GM23338 (cell line): ENCODE data around the gene CLRN2. TPM values are rescaled to one million over a fixed set of nuclear protein-coding genes. Genes with fewer than 3 reads are reported as not detected.

Experiments
- ATAC-seq: fragments of 200-7000 bp; cut with Tn5 transposase; 3 replicates; pipeline ENCODE4 v1.9.1; 2020
- DNase-seq: peaks from one replicate; pipeline ENCODE4 v3.0.0-alpha.2; 2015; ENCODE audit warnings: low spot score
- H2AFZ ChIP-seq: fragments of 200-600 bp; sonication (generic); 2 replicates; pipeline ENCODE4 v1.8.0; 2016; ENCODE audit warnings: antibody characterized with exemption, mild to moderate bottlenecking, moderate library complexity
- H3F3A ChIP-seq: fragments of 200-600 bp; sonication (generic); replicated peaks from 2 replicates; pipeline ENCODE4 v1.8.0; 2017; ENCODE audit warnings: antibody characterized with exemption, mixed run types, low read depth
- H3K27ac ChIP-seq: fragments of 200-600 bp; sonication (generic); 2 replicates; pipeline ENCODE4 v1.6.1; 2016; ENCODE audit warnings: low read depth
- H3K27me3 ChIP-seq: fragments of 200-600 bp; sonication (generic); 2 replicates; pipeline ENCODE4 v1.8.0; 2016; ENCODE audit warnings: mild to moderate bottlenecking, mixed run types, moderate library complexity; ENCODE audit not compliant: insufficient read depth
- H3K36me3 ChIP-seq: fragments of 200-600 bp; sonication (generic); 2 replicates; pipeline ENCODE4 v1.8.0; 2016; ENCODE audit warnings: mild to moderate bottlenecking; ENCODE audit not compliant: insufficient read depth
- H3K4me1 ChIP-seq: fragments of 200-600 bp; sonication (generic); 2 replicates; pipeline ENCODE4 v1.8.0; 2016; ENCODE audit warnings: mild to moderate bottlenecking, moderate library complexity; ENCODE audit not compliant: insufficient read depth
- H3K4me2 ChIP-seq: fragments of 200-600 bp; sonication (generic); 2 replicates; pipeline ENCODE4 v1.7.1; 2017; ENCODE audit warnings: mixed run types
- H3K4me3 ChIP-seq: fragments of 200-600 bp; sonication (generic); 2 replicates; pipeline ENCODE4 v1.6.1; 2016; ENCODE audit warnings: mixed run types
- H3K79me2 ChIP-seq: fragments of 200-600 bp; sonication (generic); replicated peaks from 2 replicates; pipeline ENCODE4 v1.8.0; 2017; ENCODE audit warnings: mild to moderate bottlenecking; ENCODE audit not compliant: insufficient read depth
- H3K9me2 ChIP-seq: fragments of 200-600 bp; sonication (generic); 2 replicates; pipeline ENCODE4 v1.8.0; 2017; ENCODE audit not compliant: insufficient read depth
- H4K20me1 ChIP-seq: fragments of 200-600 bp; sonication (generic); replicated peaks from 2 replicates; pipeline ENCODE4 v1.8.0; 2017; ENCODE audit warnings: mild to moderate bottlenecking; ENCODE audit not compliant: insufficient read depth
- H3K27ac Mint-ChIP-seq: 2 replicates; pipeline ENCODE4 v1.8.0; 2020; ENCODE audit warnings: inconsistent platforms, mild to moderate bottlenecking, moderate library complexity, mixed read lengths
- H3K27me3 Mint-ChIP-seq: 3 replicates; pipeline ENCODE4 v1.8.0; 2022; ENCODE audit warnings: low read depth, mild to moderate bottlenecking, moderate library complexity, mixed read lengths, inconsistent platforms; ENCODE audit not compliant: insufficient read depth, poor library complexity
- H3K36me3 Mint-ChIP-seq: 3 replicates; pipeline ENCODE4 v1.8.0; 2021; ENCODE audit warnings: low read depth, mild to moderate bottlenecking, inconsistent platforms, moderate library complexity, mixed read lengths
- H3K4me1 Mint-ChIP-seq: 3 replicates; pipeline ENCODE4 v1.8.0; 2020; ENCODE audit warnings: mild to moderate bottlenecking, inconsistent platforms, mixed read lengths
- H3K4me3 Mint-ChIP-seq: 3 replicates; pipeline ENCODE4 v1.8.0; 2021; ENCODE audit warnings: moderate library complexity, mild to moderate bottlenecking, inconsistent platforms, mixed read lengths
- H3K9me3 Mint-ChIP-seq: 3 replicates; pipeline ENCODE4 v1.8.0; 2020; ENCODE audit warnings: moderate library complexity, mild to moderate bottlenecking, inconsistent platforms, mixed read lengths
- CREB1 ChIP-seq: fragments of 250-450 bp; sonication (Bioruptor Pico); IDR thresholded peaks from 2 replicates; pipeline ENCODE4 v1.5.0; 2020; ENCODE audit warnings: low read depth, mild to moderate bottlenecking, moderate library complexity
- ETS1 ChIP-seq: IDR thresholded peaks from 2 replicates; pipeline ENCODE4 v1.6.1; 2016; ENCODE audit warnings: antibody characterized with exemption
- EZH2 ChIP-seq: fragments of 200-600 bp; sonication (generic); IDR thresholded peaks from one replicate; pipeline ENCODE4 v1.8.0; 2017; ENCODE audit warnings: antibody characterized with exemption, mild to moderate bottlenecking, low read depth; ENCODE audit not compliant: unreplicated experiment
- EZH2phosphoT487 ChIP-seq: fragments of 200-600 bp; sonication (generic); IDR thresholded peaks from one replicate; pipeline ENCODE4 v1.8.1; 2018; ENCODE audit warnings: antibody characterized with exemption; ENCODE audit not compliant: unreplicated experiment
- JUNB ChIP-seq: IDR thresholded peaks from one replicate; pipeline ENCODE4 v1.6.1; 2016; ENCODE audit warnings: antibody characterized with exemption; ENCODE audit not compliant: unreplicated experiment
- POLR2AphosphoS5 ChIP-seq: IDR thresholded peaks from 2 replicates; pipeline ENCODE4 v1.6.1; 2016; ENCODE audit warnings: antibody characterized with exemption, low read depth
- REST ChIP-seq: IDR thresholded peaks from one replicate; pipeline ENCODE4 v1.6.1; 2018; ENCODE audit warnings: antibody characterized with exemption; ENCODE audit not compliant: unreplicated experiment
- ZNF331 ChIP-seq: fragments of 250-450 bp; sonication (Bioruptor Pico); IDR thresholded peaks from 2 replicates; pipeline ENCODE4 v1.5.0; 2020; ENCODE audit warnings: low read depth, mild to moderate bottlenecking, moderate library complexity
- ZNF462 ChIP-seq: fragments of 250-450 bp; sonication (Bioruptor Pico); IDR thresholded peaks from 2 replicates; pipeline ENCODE4 v1.5.0; 2020; ENCODE audit warnings: mild to moderate bottlenecking, moderate library complexity
- polyA plus RNA-seq: library from polyadenylated mRNA; unstranded; fragments of >200 nt; fragmentation: Nextera tagmentation; extraction: Ambion mirVana; gene quantifications from 2 replicates; pipeline ENCODE4 v1.2.1, GENCODE V29; 2016
- total RNA-seq: library from RNA; depleted of rRNA; stranded (reverse); fragments of >200 nt; shearing (Covaris generic); gene quantifications from 2 replicates; pipeline ENCODE4 v1.2.3, GENCODE V29; 2014

CLRN2 gene
- total and polyA plus RNA-seq, 2 experiments from 2014 or later: not detected

GRCh38 chr4:17500574-17500973 lies 14.4 kb upstream of the CLRN2 start (continued):
- TF ChIP-seq EZH2phosphoT487: no peak
- TF ChIP-seq ZNF331: no peak
- TF ChIP-seq CREB1 (CRISPR knock-in tag): no peak
- no peak for TF ChIP-seq POLR2AphosphoS5
- TF ChIP-seq EZH2: no peak
- no peak for TF ChIP-seq JUNB
- no peak for TF ChIP-seq ZNF462 (CRISPR knock-in tag)

GRCh38 chr4:17502756-17503155 lies 12.2 kb upstream of the CLRN2 start:
- H4K20me1 ChIP-seq: no peaks in the 10 kb centered on the region
- H3K27me3 Mint-ChIP-seq: no peaks in the 10 kb centered on the region
- H3K4me2 ChIP-seq: no peak overlapping the region
- no peak overlapping the region for H3K27ac ChIP-seq
- no peaks in the 10 kb centered on the region for H3K9me3 Mint-ChIP-seq
- DNase-seq (no peak), ATAC-seq (no peak)
- H3K36me3 Mint-ChIP-seq: peaks cover 56% of the 10 kb centered on the region
- H3K9me2 ChIP-seq: no peaks in the 10 kb centered on the region
- no peaks in the 10 kb centered on the region; the same call in 1 of the 2 replicates for H3K79me2 ChIP-seq
- H3K4me3 ChIP-seq: no peak overlapping the region
- peaks cover 17% of the 10 kb centered on the region for H3K36me3 ChIP-seq
- no peaks in the 10 kb centered on the region; the same call in 2 of the 3 replicates for H3K4me1 Mint-ChIP-seq
- no peaks in the 10 kb centered on the region for H3K27me3 ChIP-seq
- H2AFZ ChIP-seq: no peak overlapping the region
- H3F3A ChIP-seq: no peaks in the 10 kb centered on the region
- H3K4me3 Mint-ChIP-seq: no peak overlapping the region
- no peak overlapping the region for H3K27ac Mint-ChIP-seq
- no peaks in the 10 kb centered on the region for H3K4me1 ChIP-seq
- TF ChIP-seq ETS1: no peak
- no peak for TF ChIP-seq EZH2
- no peak for TF ChIP-seq REST
